Stimulated activated CD4-positive, alpha-beta T cell treated with anti-CD3 and anti-CD28 coated beads, Interleukin-1b, Interleukin-23, amount 100 ng/mL, for 1 hour (primary cell): ENCODE data around the gene RAPGEFL1.
"Not testable (repeated sequence)": the region's sequence is repeated elsewhere in the genome, so short reads cannot be mapped to it uniquely, and the experiment has no call there.

ENCODE experiments used
- DNase-seq, 2 donors: peaks; one replicate each; pipeline ENCODE4 v3.0.0-alpha.2; 2020; ENCODE audit warnings: low read depth in 2 of 2

The RAPGEFL1 gene

GRCh38 chr17:40209404-40210093, 32.3 kb downstream of the RAPGEFL1 start:
- no peak for DNase-seq

- DNase-seq, result not testable (repeated sequence)
Measured at GRCh38 chr17:40213914-40214313, 36.6 kb downstream of the RAPGEFL1 start.

GRCh38 chr17:40218006-40218739, 40.9 kb downstream of the RAPGEFL1 start:
- DNase-seq, result no peak

- peak; percentile 90 to 93 for DNase-seq
Measured at GRCh38 chr17:40218740-40219593, 41.7 kb downstream of the RAPGEFL1 start, which contains the start of gene WIPF2. WIPF2 (plus strand) TSS chr17:40219304; CDS start chr17:40256460, 37,156 bp downstream.

- DNase-seq, result no peak
Measured at GRCh38 chr17:40219594-40220338, 42.5 kb downstream of the RAPGEFL1 start.

GRCh38 chr17:40224718-40225550, 47.7 kb downstream of the RAPGEFL1 start:
- DNase-seq, result no peak

- not testable (repeated sequence) for DNase-seq
Measured at GRCh38 chr17:40229146-40229545, 51.9 kb downstream of the RAPGEFL1 start.

- no peak for DNase-seq
Measured at GRCh38 chr17:40230670-40231069, 53.4 kb downstream of the RAPGEFL1 start.

- not testable (repeated sequence) for DNase-seq
Measured at GRCh38 chr17:40231928-40232327, 54.7 kb downstream of the RAPGEFL1 start.

GRCh38 chr17:40241252-40241834, 64.1 kb downstream of the RAPGEFL1 start:
- no peak for DNase-seq

GRCh38 chr17:40242774-40243173, 65.5 kb downstream of the RAPGEFL1 start:
- DNase-seq, result no peak

GRCh38 chr17:40243761-40244160, 66.5 kb downstream of the RAPGEFL1 start:
- no peak for DNase-seq

GRCh38 chr17:40244255-40244654, 67.0 kb downstream of the RAPGEFL1 start:
- no peak for DNase-seq
